Heart left ventricle (tissue), 16 donors: ENCODE results near the gene SMOC2. TPM values are rescaled to one million over a fixed set of nuclear protein-coding genes. Genes with fewer than 3 reads are reported as not detected.

Experiments used
- ATAC-seq, 4 donors: fragments of 200-7000 bp; cut with Tn5 transposase; one replicate each; pipeline ENCODE4 v1.9.1; 2020 to 2022; ENCODE audit warnings: moderate library complexity in 4 of 4, mild to moderate bottlenecking in 3 of 4, moderate number of reproducible peaks in 1 of 4
- DNase-seq, 5 donors: peaks; one replicate each; pipeline ENCODE4 v3.0.0-alpha.2; 2020
- H3K27ac ChIP-seq, 12 donors: fragments of 200-600 bp; sonication (generic) in 4 of 12; one replicate each; pipeline versions ENCODE4 v1.5.0 to v1.8.0; 2016 to 2022; ENCODE audit warnings: mild to moderate bottlenecking in 2 of 12
- H3K27me3 ChIP-seq, 9 donors: fragments of 200-600 bp; sonication (generic) in 2 of 9; one replicate each; pipeline versions ENCODE4 v1.5.1 to v1.8.0; 2016 to 2022; ENCODE audit warnings: mild to moderate bottlenecking in 3 of 9
- H3K36me3 ChIP-seq, 9 donors: fragments of 200-600 bp; sonication (generic) in 2 of 9; one replicate each; pipeline versions ENCODE4 v1.5.0 to v1.8.0; 2018 to 2022; ENCODE audit warnings: mild to moderate bottlenecking in 2 of 9
- H3K4me1 ChIP-seq, 12 donors: fragments of 200-600 bp; sonication (generic) in 4 of 12; one replicate each; pipeline versions ENCODE4 v1.5.0 to v1.8.0; 2016 to 2022; ENCODE audit warnings: mild to moderate bottlenecking in 3 of 12
- H3K4me3 ChIP-seq, 12 donors: fragments of 200-600 bp; sonication (generic) in 4 of 12; one replicate each; pipeline versions ENCODE4 v1.5.0 to v1.8.0; 2017 to 2022; ENCODE audit warnings: mild to moderate bottlenecking in 9 of 12, moderate library complexity in 4 of 12
- H3K9me3 ChIP-seq, 12 donors: fragments of 200-600 bp; sonication (generic) in 4 of 12; one replicate each; pipeline versions ENCODE4 v1.5.0 to v1.8.0; 2016 to 2022; ENCODE audit warnings: mild to moderate bottlenecking in 1 of 12
- CTCF ChIP-seq, 12 donors: fragments of 200-600 bp; sonication (generic) in 4 of 12; IDR thresholded peaks; one replicate each; pipeline versions ENCODE4 v1.5.0 to v1.8.0; 2018 to 2022; ENCODE audit warnings: antibody characterized with exemption in 12 of 12, mild to moderate bottlenecking in 5 of 12
- POLR2A ChIP-seq, 2 donors: fragments of 450-650 bp; IDR thresholded peaks; one replicate each; pipeline ENCODE4 v1.6.1; 2017; ENCODE audit warnings: antibody characterized with exemption in 2 of 2, mild to moderate bottlenecking in 2 of 2, moderate library complexity in 2 of 2
- WGBS, 4 donors: extraction: QIAGEN DNeasy Blood & Tissue Kit in 2 of 4; methylation state at CpG; one replicate each; pipeline versions ENCODE4 v1.1.5 to v1.1.7; 2013 to 2018; 5-methylcytosine and 5-hydroxymethylcytosine counted together
- intact Hi-C, 10 donors: fragments of 100-400 bp; cut with DNase I; formaldehyde crosslinking; loops; one replicate each; pipeline versions ENCODE4 v1.11.1 to v1.14.2; 2022
- polyA plus RNA-seq, 2 donors: library from polyadenylated mRNA; stranded (reverse); fragments of 200-250 nt; gene quantifications; one replicate each; pipeline ENCODE4 v1.2.3, GENCODE V29; 2013
- total RNA-seq, 9 donors: library from RNA; depleted of rRNA in 2 of 9; stranded (reverse); fragments of >200 nt in 2 of 9; fragmentation: NEBNext Ultra II Directional in 3 of 9; extraction: Animal tissue kit (Norgen Biotek cat#: 25700) in 3 of 9; gene quantifications; one replicate each; pipeline versions ENCODE4 v1.1.0 to v1.2.4, GENCODE V29; 2016 to 2023
- donor health status: ischemic (EF 13 %, LVEDD 7.1; RV severe dilation, severe dysfunction).
- donor health status: healthy with polysubstance abuse.
- donor health status: DM: no; HTN: yes; CAD: no.
- donor health status: DM: no; HTN: no; CAD: no.
- donor health status: ischemic (EF 25% LVEDD 6.9; RV normal size, moderate dysfunction).
- donor health status: ischemic (EF 25% LVEDD 5.7; RV mildly dilated, moderate dysfunction).
- donor health status: healthy.
- donor health status: DM: yes; HTN: yes; CAD: no.
- donor health status: ischemic (EF 35%, LVEDD 5.7; RV mildly dilated, moderate dysfunction).
- donor health status: nonischemic (EF 11% LVEDD 7.7; RV severe dilation, severe dysfunction).
- donor health status: DM: yes; HTN: yes; CAD: no.
- donor health status: PGD.
- donor health status: ischemic (EF 29% LVEDD 5.4; RV normal size, mild dysfunction).
- donor health status: nonischemic (EF 23%, LVEDD 6.1; RV moderate dilation, normal function).

Gene SMOC2
- total and polyA plus RNA-seq, 11 donors: 5.9 to 44.2 (median 15.7) TPM

- ATAC-seq: no peak
- H3K27ac ChIP-seq: no peak overlapping the region
- intact Hi-C loops: no loop called here
- TF ChIP-seq CTCF (IDR thresholded peaks at IDR 0.05): no peak
- TF ChIP-seq POLR2A (IDR thresholded peaks at IDR 0.05): no peak
- DNase-seq: no peak
- no peaks in the 10 kb centered on the region for H3K36me3 ChIP-seq
- 85 to 90% (median 89%) methylated on average over 31 of the region's 31 CpGs for WGBS, 4 donors
- no peaks in the 10 kb centered on the region for H3K9me3 ChIP-seq
- H3K4me3 ChIP-seq: no peak overlapping the region
- peaks cover 0 to 13% (median 0%) of the 10 kb centered on the region in 9 donors for H3K27me3 ChIP-seq
- H3K4me1 ChIP-seq: peaks cover 0 to 31% (median 4%) of the 10 kb centered on the region in 12 donors
These were observed 16.1 kb downstream of the SMOC2 start for GRCh38 chr6:168456907-168457652.

- WGBS, 4 donors: 52 to 58% (median 56%) methylated on average over 7 of the region's 7 CpGs
- intact Hi-C loops: no loop called here
- H3K4me1 ChIP-seq: peaks cover 0 to 26% (median 2%) of the 10 kb centered on the region in 12 donors
These were observed 16.6 kb downstream of the SMOC2 start for GRCh38 chr6:168457653-168457934.

GRCh38 chr6:168458101-168458500 is 17.1 kb downstream of the SMOC2 start:
- Histone ChIP-seq H3K4me3 (no peak overlapping the region), H3K27ac (no peak overlapping the region), H3K9me3 (no peaks in the 10 kb centered on the region), H3K27me3 (peaks cover 0 to 14% (median 0%) of the 10 kb centered on the region in 9 donors), H3K36me3 (no peaks in the 10 kb centered on the region), H3K4me1 (peaks cover 0 to 21% (median under 1%) of the 10 kb centered on the region in 12 donors)
- intact Hi-C loops: no loop called here
- DNase-seq (no peak), ATAC-seq (no peak)
- TF ChIP-seq POLR2A (IDR thresholded peaks at IDR 0.05) (no peak), CTCF (IDR thresholded peaks at IDR 0.05) (no peak)
- WGBS, 4 donors: 65 to 91% (median 83%) methylated on average over 5 to 12 of the region's 12 CpGs

More at GRCh38 chr6:168457653-168457934, 16.6 kb downstream of the SMOC2 start:
- Histone ChIP-seq H3K27ac (no peak overlapping the region), H3K4me3 (no peak overlapping the region), H3K36me3 (no peaks in the 10 kb centered on the region), H3K9me3 (no peaks in the 10 kb centered on the region), H3K27me3 (peaks cover 0 to 14% (median 0%) of the 10 kb centered on the region in 9 donors)
- ATAC-seq (no peak), DNase-seq (no peak)
- no peak for TF ChIP-seq CTCF (IDR thresholded peaks at IDR 0.05)
- TF ChIP-seq POLR2A (IDR thresholded peaks at IDR 0.05): no peak

- WGBS, 4 donors: 88 to 97% (median 92%) methylated on average over 8 to 9 of the region's 9 CpGs
- Histone ChIP-seq H3K27me3 (peaks cover 0 to 14% (median 0%) of the 10 kb centered on the region in 9 donors), H3K4me3 (no peak overlapping the region), H3K4me1 (peaks cover 0 to 13% (median 0%) of the 10 kb centered on the region in 12 donors), H3K27ac (no peak overlapping the region), H3K36me3 (no peaks in the 10 kb centered on the region), H3K9me3 (no peaks in the 10 kb centered on the region)
- no peak for ATAC-seq
- DNase-seq: no peak
- intact Hi-C loops: no loop called here
- no peak for TF ChIP-seq POLR2A (IDR thresholded peaks at IDR 0.05)
- no peak for TF ChIP-seq CTCF (IDR thresholded peaks at IDR 0.05)
These were observed 18.6 kb downstream of the SMOC2 start for GRCh38 chr6:168459572-168459971.
